Smooth muscle cell (in vitro differentiated cells): ENCODE measurements around the gene KCTD5. TPM values are rescaled to one million over a fixed set of nuclear protein-coding genes. Genes with fewer than 3 reads are reported as not detected.

Experiments used
- DNase-seq: peaks from one replicate; lab custom pipeline; 2025; ENCODE audit not compliant: unreplicated experiment; lab: John Stamatoyannopoulos, UW
- H2AFZ ChIP-seq: fragments of 200-600 bp; sonication (generic); 2 replicates; pipeline ENCODE4 v1.6.0; 2016; ENCODE audit warnings: antibody characterized with exemption, low read depth, mild to moderate bottlenecking
- H3F3A ChIP-seq: fragments of 200-600 bp; sonication (generic); 2 replicates; pipeline ENCODE4 v1.6.0; 2017; ENCODE audit warnings: antibody characterized with exemption, low read depth
- H3K27ac ChIP-seq: fragments of 200-600 bp; sonication (generic); 2 replicates; pipeline ENCODE4 v1.5.1; 2016; ENCODE audit warnings: low read depth, mild to moderate bottlenecking
- H3K27me3 ChIP-seq: fragments of 200-600 bp; sonication (generic); 2 replicates; pipeline ENCODE4 v1.6.1; 2016; ENCODE audit warnings: low read depth, mild to moderate bottlenecking
- H3K36me3 ChIP-seq: fragments of 200-600 bp; sonication (generic); 2 replicates; pipeline ENCODE4 v1.5.1; 2016; ENCODE audit warnings: low read depth
- H3K4me1 ChIP-seq: fragments of 200-600 bp; sonication (generic); 2 replicates; pipeline ENCODE4 v1.5.1; 2016; ENCODE audit warnings: low read depth
- H3K4me2 ChIP-seq: fragments of 200-600 bp; sonication (generic); 2 replicates; pipeline ENCODE4 v1.6.0; 2016; ENCODE audit warnings: mild to moderate bottlenecking
- H3K4me3 ChIP-seq: fragments of 200-600 bp; sonication (generic); 2 replicates; pipeline ENCODE4 v1.5.1; 2016; ENCODE audit warnings: mild to moderate bottlenecking
- H3K79me2 ChIP-seq: fragments of 200-600 bp; sonication (generic); 2 replicates; pipeline ENCODE4 v1.6.0; 2016; ENCODE audit warnings: low read depth, mild to moderate bottlenecking
- H3K9ac ChIP-seq: fragments of 200-600 bp; sonication (generic); 2 replicates; pipeline ENCODE4 v1.6.0; 2016; ENCODE audit warnings: low read depth
- H3K9me3 ChIP-seq: fragments of 200-600 bp; sonication (generic); replicated peaks from 2 replicates; pipeline ENCODE4 v1.5.1; 2016; ENCODE audit warnings: low read depth
- H4K20me1 ChIP-seq: fragments of 200-600 bp; sonication (generic); 2 replicates; pipeline ENCODE4 v1.6.0; 2016; ENCODE audit warnings: low read depth
- WGBS: methylation state at CpG from one replicate; pipeline ENCODE4 v1.1.7; 2016; ENCODE audit warnings: low lambda C conversion rate; 5-methylcytosine and 5-hydroxymethylcytosine counted together
- polyA plus RNA-seq: library from polyadenylated mRNA; unstranded; fragments of >200 nt; fragmentation: Nextera tagmentation; extraction: Ambion mirVana; gene quantifications from 2 replicates; pipeline ENCODE4 v1.2.1, GENCODE V29; 2016
- total RNA-seq: library from RNA; depleted of rRNA; stranded (reverse); fragments of >200 nt; gene quantifications from 2 replicates; pipeline ENCODE4 v1.2.3, GENCODE V29; 2014
- TF ChIP-seq, protein P1 (sequence below): fragments of 200-600 bp; sonication (generic); IDR thresholded peaks from 2 replicates; pipeline ENCODE4 v1.5.1; 2017; ENCODE audit warnings: borderline replicate concordance, mild to moderate bottlenecking, antibody characterized with exemption; ENCODE audit not compliant: insufficient read depth, poor library complexity, severe bottlenecking

Gene KCTD5
- total and polyA plus RNA-seq, 2 experiments from 2014 or later, result 35.5 to 38.2 TPM

DNA sequence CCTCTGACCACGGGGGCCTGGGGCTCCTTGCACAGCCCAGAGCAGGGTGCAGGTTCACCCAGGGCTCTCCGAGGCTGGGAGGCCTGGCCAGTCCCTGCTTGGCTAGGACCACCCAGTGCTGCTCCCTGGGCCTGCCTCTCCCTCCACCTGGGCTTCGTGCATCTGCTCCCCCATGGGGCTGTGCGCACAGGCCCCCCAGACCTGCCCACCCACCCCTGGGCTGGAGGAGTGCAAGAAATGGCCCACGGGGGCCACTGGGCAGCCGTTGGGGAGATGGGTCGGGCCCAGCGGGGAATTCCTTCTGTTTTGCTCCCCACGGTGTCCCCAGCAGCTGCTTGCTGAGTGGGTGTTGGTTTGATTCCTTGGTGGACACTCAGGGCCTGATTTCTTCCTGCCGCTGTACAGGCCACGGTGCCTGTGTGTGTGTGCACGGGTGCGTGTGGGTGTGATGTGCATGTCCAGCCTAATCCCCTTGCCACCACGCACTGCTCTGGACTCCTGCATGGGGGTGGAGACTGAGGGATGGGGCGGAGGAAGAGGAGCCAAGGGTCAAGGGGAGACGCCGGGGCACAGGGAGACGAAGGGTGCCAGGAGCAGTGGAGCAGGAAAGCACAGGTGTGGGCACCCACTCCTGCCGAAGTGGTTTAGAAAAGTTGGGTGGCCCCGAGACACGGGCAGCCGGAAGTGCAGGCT is 29.2 kb downstream of the KCTD5 start:
- Histone ChIP-seq H3K27me3 (no peaks in the 10 kb centered on the region), H3K9me3 (no peaks in the 10 kb centered on the region), H3K4me3 (no peak overlapping the region), H3K36me3 (no peaks in the 10 kb centered on the region), H3F3A (no peaks in the 10 kb centered on the region), H3K27ac (no peak overlapping the region), H3K9ac (no peak overlapping the region), H2AFZ (no peak overlapping the region), H3K4me2 (no peak overlapping the region), H4K20me1 (peaks cover 29% of the 10 kb centered on the region), H3K4me1 (no peaks in the 10 kb centered on the region), H3K79me2 (no peaks in the 10 kb centered on the region)
- 86% methylated on average over 19 of the region's 22 CpGs for WGBS
- DNase-seq, result no peak
- TF ChIP-seq, protein P1, sequence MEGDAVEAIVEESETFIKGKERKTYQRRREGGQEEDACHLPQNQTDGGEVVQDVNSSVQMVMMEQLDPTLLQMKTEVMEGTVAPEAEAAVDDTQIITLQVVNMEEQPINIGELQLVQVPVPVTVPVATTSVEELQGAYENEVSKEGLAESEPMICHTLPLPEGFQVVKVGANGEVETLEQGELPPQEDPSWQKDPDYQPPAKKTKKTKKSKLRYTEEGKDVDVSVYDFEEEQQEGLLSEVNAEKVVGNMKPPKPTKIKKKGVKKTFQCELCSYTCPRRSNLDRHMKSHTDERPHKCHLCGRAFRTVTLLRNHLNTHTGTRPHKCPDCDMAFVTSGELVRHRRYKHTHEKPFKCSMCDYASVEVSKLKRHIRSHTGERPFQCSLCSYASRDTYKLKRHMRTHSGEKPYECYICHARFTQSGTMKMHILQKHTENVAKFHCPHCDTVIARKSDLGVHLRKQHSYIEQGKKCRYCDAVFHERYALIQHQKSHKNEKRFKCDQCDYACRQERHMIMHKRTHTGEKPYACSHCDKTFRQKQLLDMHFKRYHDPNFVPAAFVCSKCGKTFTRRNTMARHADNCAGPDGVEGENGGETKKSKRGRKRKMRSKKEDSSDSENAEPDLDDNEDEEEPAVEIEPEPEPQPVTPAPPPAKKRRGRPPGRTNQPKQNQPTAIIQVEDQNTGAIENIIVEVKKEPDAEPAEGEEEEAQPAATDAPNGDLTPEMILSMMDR, result no peak

GRCh38 chr16:2712063-2712441 is 29.7 kb downstream of the KCTD5 start:
- Histone ChIP-seq H3F3A (no peaks in the 10 kb centered on the region), H3K36me3 (no peaks in the 10 kb centered on the region), H3K9me3 (no peaks in the 10 kb centered on the region), H3K4me2 (no peak overlapping the region), H3K27me3 (no peaks in the 10 kb centered on the region), H3K27ac (no peak overlapping the region), H4K20me1 (peaks cover 29% of the 10 kb centered on the region), H2AFZ (no peak overlapping the region), H3K79me2 (no peaks in the 10 kb centered on the region), H3K4me1 (no peaks in the 10 kb centered on the region), H3K9ac (no peak overlapping the region), H3K4me3 (no peak overlapping the region)
- 90% methylated on average over 14 of the region's 14 CpGs for WGBS
- no peak for DNase-seq
- TF ChIP-seq, protein P1, result no peak

DNA sequence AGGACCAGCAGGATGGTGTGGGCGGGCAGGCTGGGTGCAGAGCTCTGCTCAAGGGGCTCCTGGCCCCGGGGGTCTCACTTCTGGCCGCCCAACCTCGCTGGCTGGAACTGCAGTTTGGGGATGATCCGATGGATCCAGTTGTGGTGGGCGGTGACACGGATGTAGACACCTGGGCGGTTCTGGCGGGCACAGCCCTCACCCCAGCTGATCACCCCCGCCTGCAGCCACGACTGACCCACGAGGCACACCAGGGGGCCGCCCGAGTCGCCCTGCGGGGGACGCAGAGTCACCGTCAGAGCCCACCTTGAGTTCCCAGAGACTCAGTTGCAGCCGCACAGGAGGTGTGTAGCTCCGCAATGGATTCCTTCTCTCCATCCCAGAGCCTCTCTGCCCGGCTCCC is 30.2 kb downstream of the KCTD5 start:
- Histone ChIP-seq H3K4me2 (no peak overlapping the region), H3F3A (no peaks in the 10 kb centered on the region), H3K4me3 (no peak overlapping the region), H3K27me3 (no peaks in the 10 kb centered on the region), H3K9ac (no peak overlapping the region), H3K4me1 (no peaks in the 10 kb centered on the region), H4K20me1 (peaks cover 29% of the 10 kb centered on the region), H3K9me3 (no peaks in the 10 kb centered on the region), H2AFZ (no peak overlapping the region), H3K27ac (no peak overlapping the region), H3K79me2 (no peaks in the 10 kb centered on the region), H3K36me3 (no peaks in the 10 kb centered on the region)
- TF ChIP-seq, protein P1, result no peak
- WGBS, result 91% methylated on average over 21 of the region's 21 CpGs
- no peak for DNase-seq

GRCh38 chr16:2713523-2713922 is 31.2 kb downstream of the KCTD5 start:
- no peaks in the 10 kb centered on the region for H3K79me2 ChIP-seq
- H3K9ac ChIP-seq, result no peak overlapping the region
- H3K4me2 ChIP-seq, result no peak overlapping the region
- peaks cover 28% of the 10 kb centered on the region for H4K20me1 ChIP-seq
- DNase-seq, result no peak
- H3K36me3 ChIP-seq, result no peaks in the 10 kb centered on the region
- H3K4me1 ChIP-seq, result no peaks in the 10 kb centered on the region
- H3K27ac ChIP-seq, result no peak overlapping the region
- H3K4me3 ChIP-seq, result no peak overlapping the region
- H3K27me3 ChIP-seq, result no peaks in the 10 kb centered on the region
- H3K9me3 ChIP-seq, result no peaks in the 10 kb centered on the region
- WGBS, result 86% methylated on average over 14 of the region's 14 CpGs
- TF ChIP-seq, protein P1, result no peak
- H2AFZ ChIP-seq, result no peak overlapping the region
- no peaks in the 10 kb centered on the region for H3F3A ChIP-seq
